Panc1 (cell line): Measurements from ENCODE around the gene KRT86. TPM values are rescaled to one million over a fixed set of nuclear protein-coding genes. Genes with fewer than 3 reads are reported as not detected.

Source experiments
- ATAC-seq: fragments of 200-7000 bp; cut with Tn5 transposase; 2 replicates; pipeline ENCODE4 v1.9.1; 2020; ENCODE audit warnings: mild to moderate bottlenecking, moderate library complexity
- BruUV-seq: library from RNA; stranded (reverse); fragments of 400-500 nt; replicated peaks from 2 replicates; lab custom pipeline; 2021; lab: Mats Ljungman, UMichigan
- CTCF ChIA-PET: fragments of 300-600 bp; sonication (Branson Sonifier 250); formaldehyde crosslinking; loops from one replicate; lab custom pipeline; 2022; ENCODE audit warnings: antibody characterized with exemption; lab: Charles Lee
- POLR2A ChIA-PET: fragments of 300-600 bp; sonication (Branson Sonifier 250); formaldehyde crosslinking; loops from one replicate; lab custom pipeline; 2022; ENCODE audit warnings: antibody characterized with exemption; lab: Charles Lee
- DNase-seq: peaks from one replicate; pipeline ENCODE4 v3.0.0-alpha.2; 2010; ENCODE audit warnings: low read depth, low spot score
- H3K27ac ChIP-seq: 2 replicates; pipeline ENCODE4 v1.5.1; 2011; ENCODE audit warnings: mild to moderate bottlenecking, low read length, inconsistent platforms
- H3K27me3 ChIP-seq: fragments of 200-500 bp; sonication (Bioruptor generic); 2 replicates; pipeline ENCODE4 v1.6.0; 2014; ENCODE audit warnings: low read length, inconsistent platforms; ENCODE audit not compliant: control insufficient read depth, insufficient read depth
- H3K36me3 ChIP-seq: fragments of 200-500 bp; sonication (Bioruptor generic); 2 replicates; pipeline ENCODE4 v1.5.1; 2014; ENCODE audit warnings: inconsistent platforms, mild to moderate bottlenecking, low read length, moderate library complexity; ENCODE audit not compliant: control insufficient read depth, insufficient read depth
- H3K4me1 ChIP-seq: 2 replicates; pipeline ENCODE4 v1.5.1; 2011; ENCODE audit warnings: inconsistent platforms, mild to moderate bottlenecking, low read length, moderate library complexity; ENCODE audit not compliant: control insufficient read depth, insufficient read depth
- H3K4me3 ChIP-seq, 2 experiments: 2 replicates each; pipeline ENCODE4 v1.5.1; 2011 to 2012; ENCODE audit warnings: low read depth in 2 of 2, low read length in 2 of 2, mild to moderate bottlenecking in 2 of 2, inconsistent platforms in 1 of 2, moderate library complexity in 1 of 2
- H3K9me3 ChIP-seq: fragments of 200-500 bp; sonication (Bioruptor generic); 2 replicates; pipeline ENCODE4 v1.5.1; 2014; ENCODE audit warnings: low read depth, mild to moderate bottlenecking, inconsistent platforms, low read length, moderate library complexity; ENCODE audit not compliant: control insufficient read depth, insufficient read depth
- CTCF ChIP-seq: fragments of 450-650 bp; IDR thresholded peaks from 2 replicates; pipeline ENCODE4 v1.5.1; 2017; ENCODE audit warnings: mild to moderate bottlenecking
- POLR2AphosphoS5 ChIP-seq: IDR thresholded peaks from 2 replicates; pipeline ENCODE4 v1.6.1; 2012; ENCODE audit warnings: mild to moderate bottlenecking, low read depth, low read length, moderate library complexity
- REST ChIP-seq, 2 experiments: IDR thresholded peaks; 2 replicates each; pipeline ENCODE4 v1.6.1; 2011 to 2012; ENCODE audit warnings: low read depth in 2 of 2, control low read depth in 1 of 2, low read length in 1 of 2, mild to moderate bottlenecking in 1 of 2, moderate library complexity in 1 of 2; ENCODE audit not compliant: insufficient read depth in 1 of 2
- SIN3A ChIP-seq: IDR thresholded peaks from 2 replicates; pipeline ENCODE4 v1.6.1; 2012; ENCODE audit warnings: low read depth, mild to moderate bottlenecking, low read length, moderate library complexity, borderline replicate concordance; ENCODE audit not compliant: insufficient read depth
- TCF7L2 ChIP-seq: IDR thresholded peaks from 2 replicates; pipeline ENCODE4 v1.6.1; 2011; ENCODE audit warnings: mild to moderate bottlenecking, low read depth, low read length, inconsistent platforms
- in situ Hi-C: cut with HindIII; loops from 2 replicates; pipeline ENCODE4 v1.10.0; 2016; ENCODE audit warnings: low sequenced_read_pairs, low pct_unique_long_range_greater_than_20kb
- intact Hi-C: fragments of 100-400 bp; cut with micrococcal nuclease; formaldehyde crosslinking; loops from one replicate; pipeline ENCODE4 v1.10.0; 2022; ENCODE audit not compliant: unreplicated experiment
- total RNA-seq: library from RNA; stranded (reverse); gene quantifications from one replicate; pipeline ENCODE4 v1.2.1, GENCODE V29; 2021; ENCODE audit not compliant: unreplicated experiment

KRT86 gene
- total RNA-seq, 1 experiment from 2014 or later, result 1.1 TPM

DNA sequence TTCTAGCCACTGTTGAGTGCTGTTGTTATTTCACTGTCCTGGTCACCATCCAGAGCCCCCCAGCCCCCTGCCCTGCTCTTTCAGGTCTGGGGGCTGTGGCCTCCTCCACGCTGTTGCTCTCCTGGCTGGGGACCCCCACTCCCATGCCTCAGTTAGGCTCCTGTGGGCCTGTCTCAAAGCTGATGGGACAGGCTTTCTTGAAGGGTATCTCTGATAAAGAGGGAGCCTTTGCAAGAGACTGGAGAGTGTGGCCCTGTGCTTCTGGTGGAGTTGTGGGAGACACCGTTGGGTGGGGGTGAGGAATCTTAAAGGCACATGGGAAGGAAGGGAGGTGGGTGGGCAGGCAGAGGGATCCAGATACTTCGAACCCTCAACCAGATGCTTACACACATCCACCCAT lies 12.2 kb upstream of the KRT86 start:
- H3K27me3 ChIP-seq, result no peaks in the 10 kb centered on the region
- no peak overlapping the region for H3K4me3 ChIP-seq
- peak overlapping the region; percentile 11 for H3K27ac ChIP-seq
- TF ChIP-seq SIN3A (no peak), CTCF (no peak), REST (IDR thresholded peaks at IDR 0.05; ENCODE audit: insufficient read depth in 1 of 2, low read depth in 2 of 2, low read length in 1 of 2) (no peak), POLR2AphosphoS5 (no peak), TCF7L2 (no peak)
- H3K4me1 ChIP-seq, result no peaks in the 10 kb centered on the region
- intact Hi-C loops (no loop called here), in situ Hi-C loops (no loop called here)
- CTCF ChIA-PET, result no interaction called here
- H3K36me3 ChIP-seq, result no peaks in the 10 kb centered on the region
- POLR2A ChIA-PET, result no interaction called here
- no TSS peak for BruUV-seq
- no peak for ATAC-seq
- no peaks in the 10 kb centered on the region for H3K9me3 ChIP-seq
- no peak for DNase-seq

DNA sequence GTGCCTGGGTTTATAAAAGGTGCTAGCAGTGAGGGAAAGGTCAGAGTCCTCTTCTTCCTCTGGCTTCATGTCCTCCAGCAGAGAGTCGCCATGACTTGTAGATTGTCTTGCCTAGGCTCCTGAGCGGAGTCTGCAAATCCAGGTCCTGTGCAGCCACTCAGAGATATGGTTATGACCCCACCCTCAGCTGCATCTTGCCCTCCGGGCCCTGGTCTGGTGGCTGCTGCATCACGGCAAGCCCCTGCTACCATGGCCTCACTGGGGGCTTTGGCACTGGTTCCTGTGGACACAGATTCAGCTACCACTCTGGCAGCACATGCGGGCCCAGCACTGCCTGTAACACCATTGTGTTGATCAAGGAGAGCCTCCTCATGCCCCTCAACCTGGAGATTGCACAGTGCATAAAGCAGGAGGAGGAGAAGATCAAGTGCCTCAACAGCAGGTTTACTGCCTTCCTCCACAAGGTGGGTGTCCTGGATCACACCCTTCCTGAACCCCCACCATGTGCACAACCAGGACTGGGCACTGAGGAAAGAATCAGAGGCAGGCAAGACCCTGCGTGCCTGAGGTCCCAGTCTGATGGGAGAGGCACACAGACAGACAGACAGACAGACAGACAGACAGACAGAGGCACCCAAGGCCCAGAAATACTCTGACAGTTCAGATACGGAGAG lies 10.5 kb upstream of the KRT86 start:
- in situ Hi-C loops, result no loop called here
- DNase-seq, result no peak
- H3K4me3 ChIP-seq, result no peak overlapping the region
- H3K27me3 ChIP-seq, result no peaks in the 10 kb centered on the region
- no peak for TF ChIP-seq POLR2AphosphoS5
- TF ChIP-seq REST (IDR thresholded peaks at IDR 0.05; ENCODE audit: insufficient read depth in 1 of 2, low read depth in 2 of 2, low read length in 1 of 2), result no peak
- no peak for TF ChIP-seq CTCF
- TF ChIP-seq SIN3A, result no peak
- no peak for TF ChIP-seq TCF7L2
- ATAC-seq, result no peak
- no TSS peak for BruUV-seq
- no peaks in the 10 kb centered on the region for H3K9me3 ChIP-seq
- ChIA-PET POLR2A (no interaction called here), CTCF (no interaction called here)
- H3K36me3 ChIP-seq, result no peaks in the 10 kb centered on the region
- H3K4me1 ChIP-seq, result no peaks in the 10 kb centered on the region
- H3K27ac ChIP-seq, result peak overlapping the region; percentile 11; the same call in 1 of the 2 replicates
- intact Hi-C loops, result no loop called here
